GDM1 (cell line): ENCODE data around the gene EIF2B2.

Experiments used
- DNase-seq: peaks from one replicate; lab custom pipeline; 2025; lab: John Stamatoyannopoulos, UW

The EIF2B2 gene

GRCh38 chr14:75044752-75045151 is 42.0 kb downstream of the EIF2B2 start:
- no peak for DNase-seq

GRCh38 chr14:75046275-75046674 is 43.6 kb downstream of the EIF2B2 start:
- no peak for DNase-seq

- no peak for DNase-seq
These were observed 44.2 kb downstream of the EIF2B2 start for GRCh38 chr14:75046899-75047298.

GRCh38 chr14:75047506-75047905 is 44.8 kb downstream of the EIF2B2 start:
- no peak for DNase-seq

- no peak for DNase-seq
These were observed 45.4 kb downstream of the EIF2B2 start for GRCh38 chr14:75048101-75048500.

GRCh38 chr14:75049136-75049535 is 46.4 kb downstream of the EIF2B2 start:
- DNase-seq, result no peak

- no peak for DNase-seq
These were observed 47.0 kb downstream of the EIF2B2 start for GRCh38 chr14:75049731-75050201.

- DNase-seq, result peak; percentile 40
These were observed 48.3 kb downstream of the EIF2B2 start, which contains the start of gene MLH3 for GRCh38 chr14:75050852-75051555. Gene MLH3 (minus strand): TSS chr14:75051467. CDS start chr14:75049655, 1,812 bp downstream.

- DNase-seq, result no peak
These were observed 48.8 kb downstream of the EIF2B2 start for GRCh38 chr14:75051556-75051899.

- DNase-seq, result no peak
These were observed 50.9 kb downstream of the EIF2B2 start for GRCh38 chr14:75053396-75054291.

GRCh38 chr14:75054421-75054820 is 51.7 kb downstream of the EIF2B2 start:
- no peak for DNase-seq

GRCh38 chr14:75059642-75060041 is 56.9 kb downstream of the EIF2B2 start:
- no peak for DNase-seq

- no peak for DNase-seq
These were observed 57.7 kb downstream of the EIF2B2 start for GRCh38 chr14:75060420-75060819.
